CD4-positive, alpha-beta T cell treated with Interleukin-15 for 1 hour (primary cell): ENCODE measurements around the gene DUSP28.
"Not testable (repeated sequence)": the region's sequence is repeated elsewhere in the genome, so short reads cannot be mapped to it uniquely, and the experiment has no call there.

Source experiments
- DNase-seq: peaks from one replicate; pipeline ENCODE4 v3.0.0-alpha.2; 2020

DUSP28 gene

DNA sequence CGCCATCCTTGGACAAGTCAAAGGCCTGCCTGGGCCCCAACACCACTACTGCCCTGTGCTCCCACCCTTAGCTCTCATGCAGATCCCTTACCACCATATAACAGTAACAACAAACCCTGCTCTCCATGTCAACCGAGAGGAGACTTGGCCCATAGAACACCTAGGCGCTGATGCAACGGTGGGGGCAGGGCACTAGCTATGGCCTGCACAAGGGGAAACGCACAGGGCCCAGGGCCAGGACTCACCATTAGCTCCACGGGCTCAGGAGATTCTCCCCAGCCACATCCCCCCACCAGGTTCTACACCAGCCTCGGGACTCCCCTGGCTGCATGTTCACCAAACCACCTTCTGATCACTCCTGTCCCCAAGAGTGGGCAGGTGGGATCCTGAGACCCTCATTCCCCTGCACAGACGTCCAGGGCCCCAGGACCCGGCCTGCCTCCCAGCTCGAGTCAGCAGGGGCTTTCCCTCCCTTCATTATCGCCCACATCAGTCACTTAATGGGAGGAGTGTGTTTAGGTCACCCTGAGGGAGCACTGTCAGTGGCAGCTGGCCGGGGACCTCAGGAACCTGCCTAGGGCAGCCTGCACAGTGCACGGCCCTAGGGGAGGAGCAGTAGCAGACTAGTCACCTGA is 31.6 kb upstream of the DUSP28 start:
- no peak for DNase-seq

DNA sequence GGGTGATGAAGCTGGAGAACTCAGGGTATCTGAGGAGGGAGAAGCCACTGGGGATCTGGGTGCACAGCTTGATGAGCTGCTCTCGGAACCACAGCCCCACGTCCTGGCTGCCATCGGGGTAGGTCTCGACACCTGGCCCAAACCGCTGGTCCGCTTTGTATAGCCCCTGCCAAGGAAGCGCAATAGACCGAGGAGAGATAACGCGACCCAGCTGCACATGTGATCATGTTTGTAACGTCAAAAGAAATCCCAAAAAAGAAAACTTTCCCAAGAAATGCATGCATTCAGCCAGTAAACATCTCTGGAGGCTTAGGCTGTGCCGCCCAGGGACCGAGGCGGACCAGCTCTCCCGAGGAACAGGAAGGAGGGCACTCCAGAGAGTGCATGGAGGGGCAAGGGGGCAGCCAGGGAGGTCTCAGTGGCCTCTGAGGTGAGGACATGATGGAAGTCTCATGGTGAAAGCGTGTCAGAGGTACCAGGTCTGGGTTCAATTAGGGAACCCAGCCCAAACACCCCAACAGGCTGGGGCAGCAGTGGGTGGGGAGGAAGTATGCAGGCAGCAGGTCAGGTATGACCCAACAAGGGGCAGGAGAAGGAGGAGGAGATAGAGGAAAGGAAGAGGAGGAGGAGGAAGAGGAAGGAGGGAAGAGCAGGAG is 30.7 kb upstream of the DUSP28 start:
- no peak for DNase-seq

DNA sequence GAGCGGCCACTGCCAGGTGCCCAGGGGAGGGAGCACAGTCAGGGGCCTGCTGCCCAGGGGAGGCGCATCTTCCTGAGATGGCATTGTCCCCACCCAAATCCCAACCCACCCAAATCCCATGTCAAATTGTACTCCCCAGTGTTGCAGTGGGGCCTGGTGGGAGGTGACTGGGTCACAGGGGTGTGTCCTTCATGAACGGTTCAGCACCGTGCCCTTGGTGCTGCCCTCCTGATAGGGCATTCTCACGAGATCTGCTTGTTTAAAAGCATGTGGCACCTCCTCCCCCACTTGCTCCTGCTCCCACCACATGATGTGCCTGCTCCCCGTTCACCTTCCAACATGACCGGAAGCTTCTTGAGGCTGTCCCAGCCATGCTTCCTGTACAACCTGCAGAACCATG is 30.0 kb upstream of the DUSP28 start:
- no peak for DNase-seq

DNA sequence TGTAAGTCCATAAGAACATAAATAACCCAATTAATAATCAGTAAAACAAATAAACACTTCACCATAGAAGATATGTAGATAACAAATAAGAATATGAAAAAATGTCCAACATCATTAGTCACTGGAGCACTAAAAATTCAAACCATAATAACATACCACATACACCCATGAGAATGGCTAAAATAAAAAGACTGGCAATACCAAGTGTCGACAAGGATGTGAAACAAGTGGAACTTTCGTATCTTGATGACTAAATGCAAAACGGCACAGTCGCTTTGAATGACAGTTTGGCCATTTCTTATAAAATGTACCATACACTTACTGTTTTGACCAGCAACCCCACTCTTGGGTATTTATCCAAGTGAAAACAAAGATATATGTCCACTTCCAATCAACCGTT is 29.1 kb upstream of the DUSP28 start:
- no peak for DNase-seq

DNA sequence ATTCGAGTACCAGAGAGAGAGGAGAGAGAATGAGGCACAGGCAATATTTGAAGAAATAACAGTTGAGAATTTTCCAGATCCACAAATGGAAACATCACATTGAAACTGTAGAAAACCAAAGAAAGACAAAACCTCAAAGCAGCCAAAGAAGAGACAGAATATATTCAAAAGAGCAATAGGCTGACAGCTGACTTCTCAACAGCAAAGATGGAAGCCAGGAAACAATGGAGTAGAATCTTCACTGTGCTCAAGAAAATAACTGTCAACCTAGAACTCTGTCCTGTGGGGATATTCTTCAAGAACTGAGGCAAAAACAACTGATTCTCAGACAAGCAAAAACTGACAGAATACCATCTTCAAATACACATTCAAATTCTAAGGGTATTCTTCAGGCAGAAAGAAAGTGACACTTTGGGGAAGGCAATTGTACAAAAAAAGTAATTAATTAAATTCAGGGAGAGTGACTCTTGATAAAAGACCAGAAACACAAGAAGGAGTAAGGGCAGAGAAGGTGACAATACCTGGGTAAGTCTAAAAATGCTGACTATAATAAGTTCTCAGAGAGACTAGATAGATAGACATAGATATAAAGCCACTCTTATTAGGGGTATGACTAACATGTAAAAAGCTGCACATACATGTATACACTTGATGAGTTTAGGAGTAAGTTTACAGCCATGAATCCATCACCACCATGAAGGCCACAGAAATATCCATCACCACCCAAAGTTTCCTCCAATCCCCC is 28.0 kb upstream of the DUSP28 start:
- DNase-seq = no peak

DNA sequence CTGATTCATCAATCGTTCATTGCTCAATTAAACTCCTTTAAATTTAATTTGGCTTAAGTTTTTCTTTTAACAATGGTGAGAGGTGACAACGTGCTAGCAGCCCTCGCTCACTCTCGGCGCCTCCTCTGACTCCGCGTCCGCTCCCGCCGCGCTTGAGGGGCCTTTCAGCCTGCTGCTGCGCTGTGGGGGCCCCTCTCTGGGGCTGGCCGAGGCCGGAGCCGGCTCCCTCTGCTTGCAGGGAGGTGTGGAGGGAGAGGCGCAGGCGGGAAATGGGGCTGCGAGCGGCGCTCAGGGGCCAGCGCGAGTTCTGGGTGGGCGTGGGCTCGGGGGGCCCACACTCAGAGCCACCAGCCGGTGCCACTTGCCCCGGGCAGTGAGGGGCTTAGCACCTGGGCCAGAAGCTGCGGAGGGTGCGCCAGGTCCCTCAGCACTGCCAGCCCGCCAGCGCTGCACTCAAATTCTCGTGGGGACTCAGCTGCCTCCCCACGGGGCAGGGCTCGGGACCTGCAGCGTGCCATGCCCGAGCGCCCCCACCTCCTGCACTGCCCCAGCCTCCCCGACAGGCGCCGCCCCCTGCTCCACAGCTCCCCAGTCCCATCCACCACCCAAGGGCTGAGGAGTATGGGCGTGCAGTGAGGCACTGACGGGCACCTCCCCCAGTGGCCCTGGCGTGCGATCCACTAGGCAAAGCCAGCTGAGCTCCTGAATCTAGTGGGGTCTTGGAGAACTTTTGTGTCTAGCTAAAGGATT is 22.0 kb upstream of the DUSP28 start:
- DNase-seq = no peak

DNA sequence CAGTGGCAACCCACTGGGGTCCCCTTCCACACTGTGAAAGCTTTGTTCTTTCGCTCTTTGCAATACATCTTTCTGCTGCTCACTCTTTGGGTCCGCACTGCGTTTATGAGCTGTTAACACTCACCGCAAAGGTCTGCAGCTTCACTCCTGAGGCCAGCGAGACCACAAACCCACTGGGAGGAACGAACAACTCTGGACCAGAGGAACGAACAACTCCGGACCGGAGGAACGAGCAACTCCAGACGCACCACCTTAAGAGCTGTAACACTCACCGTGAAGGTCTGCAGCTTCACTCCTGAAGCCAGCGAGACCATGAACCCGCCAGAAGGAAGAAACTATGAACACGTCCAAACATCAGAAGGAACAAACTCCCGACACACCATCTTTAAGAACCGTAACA is 21.1 kb upstream of the DUSP28 start:
- DNase-seq = not testable (repeated sequence)

DNA sequence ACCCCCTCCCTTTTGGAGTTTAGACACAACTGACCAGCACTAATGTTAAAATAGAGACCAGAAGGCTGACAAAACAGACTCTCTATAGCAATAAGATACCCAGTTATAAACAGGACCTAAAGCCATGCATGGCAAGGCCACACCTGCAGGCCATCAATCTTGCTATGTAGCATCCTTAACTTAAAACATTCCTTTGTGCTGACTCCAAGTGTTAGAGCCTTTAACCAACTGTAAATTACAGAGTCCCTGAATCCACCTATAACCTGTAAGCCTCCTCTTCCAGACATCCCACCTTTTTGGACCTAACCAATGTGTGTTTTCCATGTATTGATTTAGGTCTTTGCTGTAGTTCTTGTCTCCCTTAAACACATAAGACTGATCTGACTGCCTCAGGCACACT is 20.3 kb upstream of the DUSP28 start:
- DNase-seq = no peak

DNA sequence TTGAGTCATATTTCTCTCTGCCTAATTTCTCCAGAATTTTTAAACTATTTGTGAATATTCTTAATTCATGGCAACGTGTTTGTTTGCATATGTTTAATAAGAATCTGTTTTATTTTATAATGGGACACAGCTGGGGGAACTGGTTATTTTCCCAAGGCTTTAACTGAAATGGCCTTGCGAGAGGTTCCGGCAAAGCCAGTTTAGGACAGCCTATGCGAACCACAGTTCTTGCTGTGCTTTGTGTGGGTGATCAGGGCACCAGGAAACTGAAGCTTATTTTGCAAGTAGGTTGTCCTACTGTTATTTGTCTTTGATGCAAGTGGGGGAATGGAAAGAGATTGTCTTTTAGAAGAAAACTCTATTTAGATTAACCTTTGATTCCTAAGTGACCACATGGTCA is 8.9 kb upstream of the DUSP28 start:
- DNase-seq = no peak

DNA sequence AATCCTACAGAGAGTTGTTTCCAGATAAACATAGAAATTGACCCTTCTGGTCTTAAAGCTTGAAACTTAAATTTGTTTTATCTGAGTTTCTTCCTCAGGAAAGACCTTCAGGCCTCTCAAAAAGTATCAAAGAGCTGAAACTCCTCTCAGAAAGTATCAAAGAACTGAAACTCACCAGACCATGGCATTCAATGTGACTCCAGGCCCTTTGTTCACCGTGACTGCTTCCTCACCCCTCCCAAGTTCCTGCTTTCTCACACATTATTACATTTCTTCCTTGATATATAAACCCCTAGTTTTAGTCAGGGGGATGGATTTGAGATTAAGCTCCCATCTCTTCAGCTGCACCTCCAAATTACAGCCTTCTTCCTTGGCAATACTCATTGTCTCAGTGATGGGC is 8.3 kb upstream of the DUSP28 start:
- DNase-seq = no peak

DNA sequence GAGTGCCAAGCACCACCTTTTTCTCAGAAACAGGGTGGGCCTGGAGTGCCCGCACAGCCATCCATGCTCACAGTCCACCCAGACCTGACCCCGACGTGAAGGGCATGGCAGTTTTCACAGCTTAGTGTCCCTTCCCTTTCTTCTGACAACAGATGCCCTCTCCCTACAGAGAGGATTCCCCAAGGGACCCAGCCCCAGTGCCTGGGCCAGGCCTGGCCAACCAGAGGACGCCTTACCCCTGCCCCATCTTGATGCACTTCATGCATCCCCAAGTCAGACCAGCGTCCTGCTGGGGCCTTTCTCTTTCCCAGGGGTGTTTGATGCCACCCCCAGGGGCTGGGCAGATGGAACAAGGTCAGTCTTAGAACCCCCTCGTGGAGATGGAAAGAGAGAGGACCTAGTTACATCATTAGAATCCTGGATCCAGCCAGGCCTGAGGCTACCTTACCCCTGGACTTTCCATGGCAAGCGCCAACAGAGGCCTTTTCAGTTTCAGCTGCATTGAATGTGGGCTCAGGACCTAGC is 6.1 kb upstream of the DUSP28 start:
- no peak for DNase-seq

DNA sequence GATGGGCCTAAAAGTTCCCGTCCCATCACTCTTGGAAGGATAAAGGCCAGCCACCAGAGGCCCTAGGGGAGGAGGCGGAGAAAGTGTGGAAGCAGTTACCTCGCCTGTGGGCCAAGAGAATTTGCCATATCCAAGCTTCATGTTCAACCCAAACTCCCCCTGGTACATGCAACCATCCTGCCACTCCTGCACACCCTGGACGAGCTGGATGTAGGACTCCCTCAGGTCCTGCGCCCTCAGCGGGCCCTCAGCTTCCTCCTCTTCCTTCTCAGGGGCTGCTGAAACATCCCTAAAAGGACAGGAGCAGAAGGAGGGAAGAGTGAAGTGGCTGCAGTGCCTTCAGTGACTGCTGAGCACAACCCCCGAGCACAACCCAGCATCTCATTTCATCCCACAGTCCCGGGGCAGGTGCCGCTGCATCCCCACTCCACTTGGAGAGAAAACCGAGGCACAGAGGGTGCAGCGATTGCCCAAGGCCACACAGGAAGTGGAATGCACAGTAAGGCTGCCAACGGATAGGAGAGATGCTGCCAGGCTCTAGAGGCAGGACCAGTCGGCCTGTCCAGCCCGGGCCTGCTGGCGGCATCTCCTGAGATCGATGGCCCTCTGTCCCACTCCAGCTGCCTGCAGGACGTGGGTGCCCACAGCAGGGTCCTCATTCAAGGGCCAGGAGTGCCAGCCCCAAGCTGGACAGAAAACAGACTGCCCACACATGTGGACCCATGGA is 5.2 kb upstream of the DUSP28 start:
- DNase-seq = no peak

DNA sequence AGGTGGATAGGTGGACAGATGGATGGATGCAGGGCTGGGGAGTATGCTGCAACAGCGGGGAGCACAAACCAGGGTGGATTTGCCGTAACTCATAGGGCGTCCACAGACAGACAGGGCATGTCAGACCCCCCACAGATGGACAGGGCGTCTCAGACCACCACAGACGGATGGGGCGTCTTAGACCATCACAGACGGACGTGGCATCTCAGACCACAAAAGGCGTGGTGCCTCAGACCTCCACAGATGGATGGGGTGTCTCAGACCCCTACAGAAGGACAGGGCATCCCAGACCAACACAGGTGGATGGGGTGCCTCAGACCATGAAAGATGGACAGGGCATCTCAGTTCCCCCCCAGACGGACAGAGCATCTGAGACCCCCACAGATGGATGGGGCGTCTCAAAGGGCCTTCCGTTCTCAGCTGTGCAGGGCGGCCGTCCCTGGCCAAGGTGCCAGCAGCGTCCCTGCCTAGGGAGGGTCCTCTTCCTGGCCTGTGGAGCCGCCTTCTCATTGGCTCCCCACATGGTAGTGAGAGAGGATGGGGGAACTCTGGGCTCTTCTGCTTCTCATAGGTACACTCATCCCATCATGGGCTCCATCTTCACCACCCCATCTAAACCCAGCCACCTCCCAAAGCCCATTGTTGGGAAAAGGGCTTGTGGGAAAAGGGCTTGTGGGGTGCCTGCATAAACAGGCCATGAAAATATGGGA is 4.5 kb upstream of the DUSP28 start:
- DNase-seq = no peak

DNA sequence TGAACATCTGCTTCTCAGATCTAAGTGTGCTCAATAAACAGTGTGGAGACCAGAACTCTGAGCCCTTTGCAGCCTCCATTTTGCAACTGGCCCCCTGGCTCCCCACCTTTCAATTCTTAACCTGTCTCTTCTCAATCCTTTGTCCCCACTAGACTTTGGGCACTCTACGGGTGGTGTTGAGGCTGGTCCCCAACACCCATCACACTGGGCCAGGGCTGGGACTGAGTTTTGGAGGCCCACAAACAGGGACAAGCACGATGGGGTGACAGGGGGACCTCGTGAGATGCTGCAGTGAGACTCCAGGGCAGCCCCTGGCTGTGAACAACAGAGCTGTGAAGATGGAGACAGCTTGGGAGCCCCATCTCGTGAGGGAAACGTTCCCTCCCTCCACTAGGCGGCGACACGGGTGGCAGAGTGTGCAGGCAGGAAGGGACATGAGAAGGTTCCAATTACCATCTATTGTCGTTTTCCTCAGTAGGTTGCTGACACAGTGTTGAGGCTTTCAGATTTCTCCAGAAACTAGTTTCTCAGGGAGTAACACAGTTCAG is 3.5 kb upstream of the DUSP28 start:
- DNase-seq = peak; percentile 70

DNA sequence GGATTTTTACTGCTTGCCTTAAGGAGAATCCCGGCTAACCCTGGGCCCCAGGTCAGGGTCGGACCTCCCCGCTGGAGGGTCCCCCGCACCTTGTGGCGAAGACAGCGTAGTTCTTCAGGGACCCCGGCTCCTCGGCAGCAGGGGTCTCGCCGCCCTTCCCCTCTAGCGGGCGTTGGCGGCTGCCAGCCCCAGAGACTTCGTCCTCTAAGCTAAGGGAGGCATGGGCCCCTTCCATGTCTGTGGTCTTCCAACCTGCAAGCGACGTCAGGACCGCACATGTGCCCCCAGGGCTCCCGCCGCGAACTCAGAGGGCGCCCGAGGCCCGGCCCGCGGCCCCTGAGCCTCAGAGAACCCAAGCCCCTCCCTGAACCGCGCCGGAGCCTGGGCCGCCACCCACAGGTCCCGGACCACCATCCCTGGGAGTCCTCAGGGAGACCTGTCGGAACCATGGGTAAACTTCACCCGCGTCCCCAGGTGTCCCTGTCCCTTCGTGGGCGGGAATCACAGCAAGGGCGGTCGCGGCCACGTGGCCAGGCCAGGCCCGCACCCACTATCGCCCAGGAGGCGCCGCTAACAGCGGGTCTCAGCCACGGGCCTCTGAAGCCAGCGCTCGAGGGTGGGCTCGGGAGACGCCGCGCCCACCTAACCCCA is 2.9 kb upstream of the DUSP28 start:
- no peak for DNase-seq

DNA sequence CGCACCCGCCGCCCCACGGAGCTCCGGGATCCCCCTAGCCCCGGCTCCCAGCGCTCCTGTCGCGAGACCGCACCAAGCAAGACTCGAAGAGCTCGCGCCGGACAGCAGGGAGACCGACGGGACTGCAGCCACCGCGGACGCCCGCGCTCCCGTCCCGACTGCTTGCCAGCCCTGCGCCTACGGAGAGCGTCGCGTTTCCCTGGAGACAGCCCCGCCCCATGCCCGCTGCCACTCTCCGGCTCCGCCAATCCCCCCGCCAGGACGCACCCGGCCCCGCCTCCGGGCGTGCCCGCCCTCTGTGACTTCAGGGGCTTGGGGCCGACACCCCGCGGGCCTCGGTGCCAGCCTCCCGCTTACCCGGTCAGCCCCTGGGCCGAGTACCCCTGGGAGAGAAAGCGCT is 2.3 kb upstream of the DUSP28 start, which contains the start of gene ANKMY1:
ANKMY1 (minus strand) TSS at position 181 of the 400 bp plus-strand sequence. CDS start 653 bp downstream, outside the sequence.
- peak; percentile 67 for DNase-seq

DNA sequence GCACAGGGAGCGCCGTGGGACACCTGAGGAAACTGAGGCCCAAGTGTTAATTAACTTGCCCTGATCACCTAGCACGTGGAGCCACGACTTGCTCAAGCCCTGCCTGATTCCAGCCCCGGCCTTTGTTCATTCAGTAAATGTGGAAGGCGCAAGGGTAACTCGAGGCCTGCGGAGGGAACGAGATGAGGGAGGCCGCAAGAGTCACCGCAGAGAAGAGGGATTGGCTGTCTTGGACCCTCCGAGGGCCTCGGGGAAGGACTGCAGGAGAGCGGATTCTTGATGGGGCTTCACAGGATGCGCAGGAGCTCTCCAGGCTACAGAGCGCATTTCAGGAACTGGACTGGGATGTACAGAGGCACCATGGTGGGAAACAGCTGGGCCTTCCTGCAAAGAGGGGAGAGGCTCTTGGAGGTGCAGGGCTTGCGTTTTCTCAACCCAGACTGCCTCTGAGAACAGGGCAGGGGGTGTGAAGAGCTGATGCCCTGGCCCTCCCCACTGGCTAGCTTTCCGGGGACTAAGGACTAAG is 1.9 kb upstream of the DUSP28 start:
- DNase-seq = no peak

DNA sequence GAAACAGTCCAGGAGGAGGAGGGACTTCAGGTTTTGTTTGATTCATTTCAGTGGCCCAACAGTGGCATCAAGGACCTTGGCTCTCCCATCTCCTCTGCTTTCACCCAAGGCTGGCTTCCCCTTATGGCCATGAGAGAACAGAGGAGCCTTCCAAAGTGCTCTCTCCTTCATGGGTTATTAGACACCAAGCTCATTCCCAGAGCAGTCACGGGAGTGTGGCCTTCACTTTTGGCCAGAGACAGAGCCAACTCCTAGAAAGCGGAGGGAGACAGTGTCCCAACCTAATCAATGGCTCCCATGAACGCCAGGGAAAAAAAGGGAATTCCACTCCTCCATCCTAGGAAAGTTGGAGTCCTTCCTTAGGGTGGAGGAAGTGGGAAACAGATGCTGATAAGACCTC is 871 bp upstream of the DUSP28 start:
- no peak for DNase-seq

DNA sequence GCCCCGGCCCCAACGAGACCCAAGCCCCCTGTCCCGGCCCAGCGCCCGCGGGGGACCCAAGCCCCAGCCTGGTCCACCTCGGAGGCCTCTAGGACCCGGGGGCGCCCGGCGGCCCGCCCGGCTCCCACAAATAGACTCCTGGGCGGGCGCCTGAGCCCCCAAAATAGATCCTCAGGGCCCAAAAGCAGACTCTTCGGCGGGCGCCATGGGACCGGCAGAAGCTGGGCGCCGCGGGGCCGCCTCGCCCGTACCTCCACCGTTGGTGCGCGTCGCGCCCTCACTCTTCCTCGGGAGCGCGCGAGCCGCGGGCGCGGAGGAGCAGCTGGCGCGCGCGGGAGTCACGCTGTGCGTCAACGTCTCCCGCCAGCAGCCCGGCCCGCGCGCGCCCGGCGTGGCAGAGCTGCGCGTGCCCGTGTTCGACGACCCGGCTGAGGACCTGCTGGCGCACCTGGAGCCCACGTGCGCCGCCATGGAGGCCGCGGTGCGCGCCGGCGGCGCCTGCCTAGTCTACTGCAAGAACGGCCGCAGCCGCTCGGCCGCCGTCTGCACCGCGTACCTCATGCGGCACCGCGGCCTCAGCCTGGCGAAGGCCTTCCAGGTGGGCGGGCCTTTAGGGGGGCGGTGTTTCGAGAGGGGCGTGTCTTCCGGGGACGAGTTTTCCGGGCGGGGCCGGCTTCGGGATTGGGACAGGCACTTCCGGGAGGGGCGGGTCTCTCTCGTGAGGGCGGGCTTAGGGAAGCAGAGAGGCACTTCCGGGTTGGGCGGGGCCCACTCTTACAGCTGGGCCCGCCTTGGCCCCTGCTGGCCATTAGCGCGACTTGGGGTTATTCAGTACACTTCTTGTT is 545 bp downstream of the DUSP28 start:
- DNase-seq = peak; percentile 98
